GM23248 (cell line): Measurements from ENCODE around the gene GABRR3. TPM values are rescaled to one million over a fixed set of nuclear protein-coding genes. Genes with fewer than 3 reads are reported as not detected.

Experiments used
- DNase-seq: peaks from one replicate; pipeline ENCODE4 v3.0.0-alpha.2; 2015
- H2AFZ ChIP-seq: fragments of 200-600 bp; sonication (generic); 2 replicates; pipeline ENCODE4 v1.6.1; 2016; ENCODE audit warnings: antibody characterized with exemption
- H3F3A ChIP-seq: fragments of 200-600 bp; sonication (generic); 2 replicates; pipeline ENCODE4 v1.6.1; 2016; ENCODE audit warnings: mild to moderate bottlenecking, antibody characterized with exemption, mixed run types; ENCODE audit not compliant: insufficient read depth
- H3K27ac ChIP-seq: fragments of 200-600 bp; sonication (generic); 2 replicates; pipeline ENCODE4 v1.5.1; 2016; ENCODE audit warnings: mild to moderate bottlenecking
- H3K27me3 ChIP-seq: fragments of 200-600 bp; sonication (generic); replicated peaks from 2 replicates; pipeline ENCODE4 v1.6.1; 2016; ENCODE audit warnings: mild to moderate bottlenecking; ENCODE audit not compliant: insufficient read depth
- H3K36me3 ChIP-seq: fragments of 200-600 bp; sonication (generic); 2 replicates; pipeline ENCODE4 v1.6.1; 2016; ENCODE audit warnings: low read depth, mild to moderate bottlenecking
- H3K4me1 ChIP-seq: fragments of 200-600 bp; sonication (generic); 2 replicates; pipeline ENCODE4 v1.6.1; 2016; ENCODE audit warnings: mild to moderate bottlenecking; ENCODE audit not compliant: insufficient read depth
- H3K4me2 ChIP-seq: fragments of 200-600 bp; sonication (generic); one replicate; pipeline ENCODE4 v1.6.1; 2016; ENCODE audit warnings: mild to moderate bottlenecking; ENCODE audit not compliant: unreplicated experiment
- H3K4me3 ChIP-seq: fragments of 200-600 bp; sonication (generic); 2 replicates; pipeline ENCODE4 v1.5.1; 2016; ENCODE audit warnings: mild to moderate bottlenecking
- H3K79me2 ChIP-seq: fragments of 200-600 bp; sonication (generic); 2 replicates; pipeline ENCODE4 v1.6.1; 2016; ENCODE audit warnings: mild to moderate bottlenecking; ENCODE audit not compliant: insufficient read depth
- H3K9ac ChIP-seq: fragments of 200-600 bp; sonication (generic); 2 replicates; pipeline ENCODE4 v1.6.1; 2016; ENCODE audit warnings: mild to moderate bottlenecking
- H3K9me2 ChIP-seq: fragments of 200-600 bp; sonication (generic); 2 replicates; pipeline ENCODE4 v1.6.1; 2016; ENCODE audit warnings: mixed run types, mild to moderate bottlenecking, moderate library complexity; ENCODE audit not compliant: insufficient read depth
- H3K9me3 ChIP-seq: fragments of 200-600 bp; sonication (generic); one replicate; pipeline ENCODE4 v1.6.1; 2017; ENCODE audit warnings: low read depth
- H4K20me1 ChIP-seq: fragments of 200-600 bp; sonication (generic); 2 replicates; pipeline ENCODE4 v1.6.0; 2016; ENCODE audit not compliant: insufficient read depth
- EZH2 ChIP-seq: fragments of 200-600 bp; sonication (generic); IDR thresholded peaks from 2 replicates; pipeline ENCODE4 v1.6.1; 2018; ENCODE audit warnings: antibody characterized with exemption, mild to moderate bottlenecking; ENCODE audit not compliant: insufficient read depth, poor library complexity, severe bottlenecking
- EZH2phosphoT487 ChIP-seq: fragments of 200-600 bp; sonication (generic); IDR thresholded peaks from 2 replicates; pipeline ENCODE4 v1.6.1; 2018; ENCODE audit warnings: antibody characterized with exemption, moderate library complexity, mild to moderate bottlenecking, low read depth; ENCODE audit not compliant: insufficient read depth
- WGBS, 2 experiments: methylation state at CpG; one replicate each; pipeline ENCODE4 v1.1.6; 2015 to 2017; ENCODE audit warnings: low lambda C conversion rate in 2 of 2, low coverage in 1 of 2; ENCODE audit errors: missing lambda C conversion rate in 2 of 2; 5-methylcytosine and 5-hydroxymethylcytosine counted together
- in situ Hi-C: fragments of 300-500 bp; cut with MboI; formaldehyde crosslinking; loops from 2 replicates; pipeline ENCODE4 v1.15.0; 2020
- polyA plus RNA-seq: library from polyadenylated mRNA; unstranded; fragments of >200 nt; fragmentation: Nextera tagmentation; extraction: Ambion mirVana; gene quantifications from 2 replicates; pipeline ENCODE4 v1.2.1, GENCODE V29; 2016
- total RNA-seq: library from RNA; depleted of rRNA; stranded (reverse); fragments of >200 nt; shearing (Covaris generic); gene quantifications from 2 replicates; pipeline ENCODE4 v1.2.3, GENCODE V29; 2014

The GABRR3 gene
- total and polyA plus RNA-seq, 2 experiments from 2014 or later = not detected

- H3K27ac ChIP-seq = no peak overlapping the region
- TF ChIP-seq EZH2phosphoT487 (no peak), EZH2 (no peak)
- H3K27me3 ChIP-seq = no peaks in the 10 kb centered on the region; the same call in 1 of the 2 replicates
- H4K20me1 ChIP-seq = no peaks in the 10 kb centered on the region
- H3K9me3 ChIP-seq = no peaks in the 10 kb centered on the region
- no peak overlapping the region for H2AFZ ChIP-seq
- no peaks in the 10 kb centered on the region for H3F3A ChIP-seq
- WGBS, 2 experiments = 55 to 57% methylated on average over 4 of the region's 4 CpGs
- H3K4me2 ChIP-seq = no peak overlapping the region
- no peaks in the 10 kb centered on the region for H3K79me2 ChIP-seq
- no peak for DNase-seq
- no peaks in the 10 kb centered on the region for H3K36me3 ChIP-seq
- H3K4me3 ChIP-seq = no peak overlapping the region
- H3K9me2 ChIP-seq = no peaks in the 10 kb centered on the region
- no peak overlapping the region for H3K9ac ChIP-seq
- in situ Hi-C loops = no loop called here
- no peaks in the 10 kb centered on the region for H3K4me1 ChIP-seq
These were observed 38.1 kb downstream of the GABRR3 start for GRCh38 chr3:97996988-97997387.

- WGBS, 2 experiments = 43 to 46% methylated on average over 2 of the region's 2 CpGs
- TF ChIP-seq EZH2phosphoT487 = no peak
- TF ChIP-seq EZH2 = no peak
- H3K27ac ChIP-seq = no peak overlapping the region
- no peaks in the 10 kb centered on the region for H3K4me1 ChIP-seq
- H3F3A ChIP-seq = no peaks in the 10 kb centered on the region
- H3K9me3 ChIP-seq = no peaks in the 10 kb centered on the region
- H3K9ac ChIP-seq = no peak overlapping the region
- in situ Hi-C loops = no loop called here
- H3K4me3 ChIP-seq = no peak overlapping the region
- no peak for DNase-seq
- no peaks in the 10 kb centered on the region for H4K20me1 ChIP-seq
- no peaks in the 10 kb centered on the region for H3K9me2 ChIP-seq
- no peaks in the 10 kb centered on the region for H3K36me3 ChIP-seq
- H3K4me2 ChIP-seq = no peak overlapping the region
- no peaks in the 10 kb centered on the region; the same call in 1 of the 2 replicates for H3K27me3 ChIP-seq
- no peak overlapping the region for H2AFZ ChIP-seq
- no peaks in the 10 kb centered on the region for H3K79me2 ChIP-seq
These were observed 40.7 kb downstream of the GABRR3 start for GRCh38 chr3:97994328-97994945.

GRCh38 chr3:97993526-97993925, 41.6 kb downstream of the GABRR3 start:
- DNase-seq = no peak
- Histone ChIP-seq H3K9me3 (no peaks in the 10 kb centered on the region), H3K9ac (no peak overlapping the region), H3K4me2 (no peak overlapping the region), H3K9me2 (no peaks in the 10 kb centered on the region), H4K20me1 (no peaks in the 10 kb centered on the region), H3K27ac (no peak overlapping the region), H3K4me3 (no peak overlapping the region), H3K79me2 (no peaks in the 10 kb centered on the region), H3F3A (no peaks in the 10 kb centered on the region), H3K4me1 (no peaks in the 10 kb centered on the region), H3K27me3 (no peaks in the 10 kb centered on the region; the same call in 1 of the 2 replicates), H3K36me3 (no peaks in the 10 kb centered on the region), H2AFZ (no peak overlapping the region)
- TF ChIP-seq EZH2phosphoT487 (no peak), EZH2 (no peak)
- in situ Hi-C loops = no loop called here
- WGBS, 2 experiments = 40 to 44% methylated on average over 2 of the region's 2 CpGs

GRCh38 chr3:97992547-97993173, 42.5 kb downstream of the GABRR3 start:
- Histone ChIP-seq H3K4me1 (no peaks in the 10 kb centered on the region), H3K27ac (no peak overlapping the region), H3K36me3 (no peaks in the 10 kb centered on the region), H3K9me3 (no peaks in the 10 kb centered on the region), H2AFZ (no peak overlapping the region), H3K9ac (no peak overlapping the region), H3K79me2 (no peaks in the 10 kb centered on the region), H3K27me3 (no peaks in the 10 kb centered on the region; the same call in 1 of the 2 replicates), H3K9me2 (no peaks in the 10 kb centered on the region), H3K4me3 (no peak overlapping the region), H4K20me1 (no peaks in the 10 kb centered on the region), H3F3A (no peaks in the 10 kb centered on the region), H3K4me2 (no peak overlapping the region)
- no peak for TF ChIP-seq EZH2
- no peak for TF ChIP-seq EZH2phosphoT487
- no peak for DNase-seq
- 79 to 82% methylated on average over 2 of the region's 2 CpGs for WGBS, 2 experiments
- in situ Hi-C loops = no loop called here
